Pancreas (tissue), 10 donors: Measurements from ENCODE around the gene SEMA7A. TPM values are rescaled to one million over a fixed set of nuclear protein-coding genes. Genes with fewer than 3 reads are reported as not detected.
"Not testable (repeated sequence)": the region's sequence is repeated elsewhere in the genome, so short reads cannot be mapped to it uniquely, and the experiment has no call there.

Experiments
- ATAC-seq, 4 donors: fragments of 200-7000 bp; cut with Tn5 transposase; one replicate each; pipeline versions ENCODE4 v1.8.0 to v1.9.1; 2020; ENCODE audit warnings: mild to moderate bottlenecking in 4 of 4, moderate library complexity in 4 of 4
- DNase-seq, 6 donors: peaks; one replicate each; pipeline ENCODE4 v3.0.0-alpha.2; 2020
- FAIRE-seq: peaks from 2 replicates; lab custom pipeline; 2012; peaks lifted over from hg19 to GRCh38; lab: Jason Lieb, UNC
- H3K27ac ChIP-seq, 4 donors: fragments of 200-600 bp; sonication (generic); 1 replicate in 3 of 4; 2 replicates in 1 of 4; pipeline versions ENCODE4 v1.5.0 to v1.8.0; 2020
- H3K27me3 ChIP-seq, 4 donors: fragments of 200-600 bp; one replicate each; pipeline ENCODE4 v1.8.0; 2021
- H3K36me3 ChIP-seq, 3 donors: fragments of 200-600 bp; sonication (generic) in 1 of 3; one replicate each; pipeline versions ENCODE4 v1.5.0 to v1.8.0; 2020 to 2021
- H3K4me1 ChIP-seq, 3 donors: fragments of 200-600 bp; one replicate each; pipeline ENCODE4 v1.8.0; 2021
- H3K4me3 ChIP-seq, 4 donors: fragments of 200-600 bp; sonication (generic) in 2 of 4; one replicate each; pipeline versions ENCODE4 v1.5.0 to v1.8.0; 2020 to 2021
- H3K9me3 ChIP-seq, 4 donors: fragments of 200-600 bp; one replicate each; pipeline ENCODE4 v1.8.0; 2021
- WGBS, 2 donors: extraction: QIAGEN DNeasy Blood & Tissue Kit; methylation state at CpG; one replicate each; pipeline ENCODE4 v1.1.7; 2013; 5-methylcytosine and 5-hydroxymethylcytosine counted together
- intact Hi-C, 3 donors: fragments of 100-400 bp; cut with DNase I; formaldehyde crosslinking; loops; one replicate each; pipeline versions ENCODE4 v1.11.1 to v1.14.2; 2022
- polyA plus RNA-seq, 2 donors: library from polyadenylated mRNA; stranded (reverse); fragments of 200-250 nt; gene quantifications; one replicate each; pipeline ENCODE4 v1.2.3, GENCODE V29; 2013
- total RNA-seq, 6 donors: library from RNA; stranded (reverse); fragmentation: NEBNext Ultra II Directional in 4 of 6; extraction: Animal tissue kit (Norgen Biotek cat#: 25700) in 4 of 6; gene quantifications; one replicate each; pipeline versions ENCODE4 v1.2.1 to v1.2.4, GENCODE V29; 2021 to 2023
- TF ChIP-seq, protein P1 (sequence below), 4 donors: fragments of 200-600 bp; sonication (generic) in 3 of 4; IDR thresholded peaks; one replicate each; pipeline versions ENCODE4 v1.5.0 to v1.8.0; 2021; ENCODE audit warnings: antibody characterized with exemption in 4 of 4
- donor health status: healthy with polysubstance abuse.
- donor health status: DM: no; HTN: no; CAD: no; lungs with moderate emphysema.
- donor health status: DM: no; HTN: no; CAD: no.
- donor health status: control.
- donor health status: control.
- donor health status: Bipolar disorder and iron deficiency.
- donor health status: DM: yes; HTN: yes; CAD: no.
- donor health status: DM: no; HTN: no; CAD: no.
- donor health status: DM: no; HTN: no; CAD: no.
- donor health status: DM: yes; HTN: yes; CAD: no.

Gene SEMA7A
- total and polyA plus RNA-seq, 8 donors: 0.37 to 5.6 (median 0.76) TPM

DNA sequence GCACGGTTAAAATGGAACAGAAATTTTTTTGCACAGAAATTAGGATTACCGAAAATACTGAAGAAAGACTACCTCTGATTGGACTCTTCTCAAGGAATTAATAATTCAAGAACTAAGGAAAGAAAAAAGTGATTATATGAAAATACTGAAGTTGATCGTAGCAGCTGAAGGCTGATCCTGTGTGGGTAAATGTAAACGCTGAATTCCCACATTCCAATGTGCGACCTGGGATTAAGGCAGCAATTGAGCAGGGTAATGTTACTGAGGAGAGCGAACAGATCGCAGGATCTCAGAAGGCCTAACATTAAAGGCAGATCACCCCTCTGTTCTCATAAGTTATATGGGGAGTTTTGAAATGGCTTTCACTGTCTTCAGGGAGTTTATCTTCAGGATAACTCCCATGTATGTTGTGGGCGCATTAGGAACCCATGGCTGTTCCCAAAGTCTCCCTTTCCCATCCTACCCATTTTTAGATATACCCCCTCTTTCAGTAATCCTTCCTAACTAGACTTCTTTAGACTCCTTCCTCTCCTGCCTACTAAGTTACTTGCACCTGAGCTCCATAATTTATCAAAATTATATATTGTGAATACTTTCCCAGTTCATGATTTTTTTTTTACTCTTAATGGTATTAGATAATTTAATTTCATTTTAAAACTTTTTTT is 28.2 kb upstream of the SEMA7A start:
- TF ChIP-seq, protein P1, sequence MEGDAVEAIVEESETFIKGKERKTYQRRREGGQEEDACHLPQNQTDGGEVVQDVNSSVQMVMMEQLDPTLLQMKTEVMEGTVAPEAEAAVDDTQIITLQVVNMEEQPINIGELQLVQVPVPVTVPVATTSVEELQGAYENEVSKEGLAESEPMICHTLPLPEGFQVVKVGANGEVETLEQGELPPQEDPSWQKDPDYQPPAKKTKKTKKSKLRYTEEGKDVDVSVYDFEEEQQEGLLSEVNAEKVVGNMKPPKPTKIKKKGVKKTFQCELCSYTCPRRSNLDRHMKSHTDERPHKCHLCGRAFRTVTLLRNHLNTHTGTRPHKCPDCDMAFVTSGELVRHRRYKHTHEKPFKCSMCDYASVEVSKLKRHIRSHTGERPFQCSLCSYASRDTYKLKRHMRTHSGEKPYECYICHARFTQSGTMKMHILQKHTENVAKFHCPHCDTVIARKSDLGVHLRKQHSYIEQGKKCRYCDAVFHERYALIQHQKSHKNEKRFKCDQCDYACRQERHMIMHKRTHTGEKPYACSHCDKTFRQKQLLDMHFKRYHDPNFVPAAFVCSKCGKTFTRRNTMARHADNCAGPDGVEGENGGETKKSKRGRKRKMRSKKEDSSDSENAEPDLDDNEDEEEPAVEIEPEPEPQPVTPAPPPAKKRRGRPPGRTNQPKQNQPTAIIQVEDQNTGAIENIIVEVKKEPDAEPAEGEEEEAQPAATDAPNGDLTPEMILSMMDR (IDR thresholded peaks at IDR 0.05): no peak
- FAIRE-seq: no peak
- no peaks in the 10 kb centered on the region for H3K36me3 ChIP-seq
- WGBS, 2 donors: 14 to 24% methylated on average over 8 of the region's 8 CpGs
- H3K9me3 ChIP-seq: no peaks in the 10 kb centered on the region
- peaks cover 0 to 15% (median 0%) of the 10 kb centered on the region in 3 donors for H3K4me1 ChIP-seq
- no peak for DNase-seq
- peak overlapping the region in 3 of 4 donors; percentile 45 to 91 (median 75) for H3K4me3 ChIP-seq
- ATAC-seq: no peak
- H3K27me3 ChIP-seq: no peaks in the 10 kb centered on the region
- peak overlapping the region in 1 of 4 donors; percentile 68 for H3K27ac ChIP-seq
- intact Hi-C loops: no loop called here

DNA sequence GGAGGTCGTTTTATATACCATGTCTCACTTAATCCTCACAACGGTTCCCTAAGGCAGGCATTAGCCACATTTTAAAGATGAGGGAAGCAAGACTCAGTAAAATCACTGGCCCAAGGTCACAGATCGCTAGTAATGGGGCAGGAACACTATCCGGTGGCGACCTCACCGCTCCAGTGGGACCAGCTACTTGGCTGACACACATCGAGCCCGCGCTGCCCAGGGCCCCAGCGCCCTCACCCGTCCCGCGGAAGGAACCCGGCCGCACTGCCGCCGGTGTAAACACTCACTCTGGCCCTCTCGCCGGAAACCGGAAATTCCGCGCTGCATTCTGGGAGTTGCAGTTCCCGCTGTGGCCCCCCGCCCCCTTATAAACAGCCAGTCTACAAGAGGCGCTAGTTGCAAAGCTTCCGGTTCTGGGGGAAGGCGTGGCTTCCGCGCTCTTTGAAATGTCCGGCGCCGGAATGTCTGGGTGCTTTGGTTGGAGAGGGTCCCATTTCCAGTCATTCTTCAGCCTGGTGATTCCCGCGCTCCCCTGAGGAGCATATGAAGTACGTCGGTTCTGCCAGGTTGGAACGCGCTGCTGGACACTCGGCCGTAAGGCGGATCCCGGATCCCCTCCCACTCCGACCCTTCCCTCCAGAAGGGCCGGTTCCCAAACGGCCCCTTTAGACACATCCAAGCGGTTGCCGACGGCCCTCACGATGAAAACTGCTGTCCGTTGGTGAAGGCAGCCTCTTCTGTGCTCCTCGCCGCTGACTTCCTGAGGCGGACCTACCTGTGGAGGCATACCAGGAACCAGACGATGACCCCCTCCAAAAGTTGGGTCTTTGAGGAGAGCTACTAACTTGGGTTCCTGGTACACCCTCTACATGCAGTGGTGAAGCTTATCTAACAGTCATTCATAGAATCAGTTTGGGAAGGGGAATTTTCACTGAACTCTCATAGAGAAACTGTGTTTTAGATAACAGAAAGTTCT is 27.4 kb upstream of the SEMA7A start, which contains the start of gene UBL7:
Gene UBL7 (minus strand): TSS at position 290 of the 976 bp plus-strand sequence. CDS start 2,293 bp downstream, outside the sequence.
- no peaks in the 10 kb centered on the region for H3K27me3 ChIP-seq
- no peaks in the 10 kb centered on the region for H3K9me3 ChIP-seq
- ATAC-seq: peak; percentile 99 to 100 (median 100)
- H3K4me3 ChIP-seq: peak within 1 kb of the TSS; percentile 40 to 91 (median 60)
- DNase-seq: peak; percentile 94 to 98 (median 96)
- H3K27ac ChIP-seq: peak within 1 kb of the TSS; percentile 8 to 73 (median 42)
- peaks cover 0 to 15% (median 0%) of the 10 kb centered on the region in 3 donors for H3K4me1 ChIP-seq
- TF ChIP-seq, protein P1 (IDR thresholded peaks at IDR 0.05): no peak
- no peak for FAIRE-seq
- intact Hi-C loops: no loop called here
- 0% methylated on average over 54 of the region's 54 CpGs for WGBS, 2 donors
- H3K36me3 ChIP-seq: no peaks in the 10 kb centered on the region

DNA sequence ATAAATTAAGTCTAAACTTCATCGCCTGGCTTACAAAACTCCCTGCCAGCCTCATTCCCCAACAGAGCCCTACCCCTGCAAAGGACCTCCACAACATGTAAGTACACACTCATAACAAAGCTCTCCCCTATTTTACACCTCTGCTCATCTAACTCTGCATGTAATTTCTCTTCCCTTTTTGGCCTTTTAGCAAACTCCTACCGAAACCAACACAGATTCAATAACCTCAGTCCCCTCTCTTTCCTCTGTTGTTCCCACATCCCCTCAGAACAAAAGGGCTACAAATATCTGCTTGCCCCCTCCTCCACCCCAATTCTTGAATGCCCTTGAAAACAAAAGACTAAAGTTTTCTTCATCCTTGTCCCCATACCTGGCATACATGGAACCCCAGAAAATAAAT is 26.5 kb upstream of the SEMA7A start:
- TF ChIP-seq, protein P1 (IDR thresholded peaks at IDR 0.05): no peak
- H3K27ac ChIP-seq: peak overlapping the region in 2 of 4 donors; percentile 8 to 68
- FAIRE-seq: no peak
- intact Hi-C loops: no loop called here
- DNase-seq: no peak
- no peaks in the 10 kb centered on the region for H3K9me3 ChIP-seq
- peak overlapping the region; percentile 40 to 91 (median 60) for H3K4me3 ChIP-seq
- peaks cover 0 to 15% (median 0%) of the 10 kb centered on the region in 3 donors for H3K4me1 ChIP-seq
- WGBS, 2 donors: 44 to 49% methylated on average over 2 of the region's 2 CpGs
- H3K27me3 ChIP-seq: no peaks in the 10 kb centered on the region
- peaks cover 0 to 4% (median 0%) of the 10 kb centered on the region in 3 donors for H3K36me3 ChIP-seq
- no peak for ATAC-seq

DNA sequence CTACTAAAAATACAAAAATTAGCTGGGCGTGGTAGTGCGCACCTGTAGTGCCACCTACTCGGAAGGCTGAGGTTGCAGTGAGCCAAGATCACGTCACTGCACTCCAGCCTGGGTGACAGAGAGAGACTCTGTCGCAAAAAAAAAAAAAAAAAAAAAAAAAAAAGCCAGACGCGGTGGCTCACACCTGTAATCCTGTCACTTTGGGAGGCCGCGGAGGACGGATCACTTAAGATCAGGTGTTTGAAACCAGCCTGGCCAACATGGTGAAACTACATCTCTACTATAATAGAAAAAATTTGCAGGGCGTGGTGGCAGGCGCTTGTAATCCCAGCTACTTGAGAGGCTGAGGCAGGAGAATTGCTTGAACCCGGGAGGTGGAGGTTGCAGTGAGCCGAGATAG is 26.0 kb upstream of the SEMA7A start:
- ATAC-seq, H3K36me3 ChIP-seq, FAIRE-seq, H3K27me3 ChIP-seq, H3K27ac ChIP-seq, DNase-seq, intact Hi-C loops, H3K9me3 ChIP-seq, H3K4me3 ChIP-seq: not testable (repeated sequence)
- H3K4me1 ChIP-seq: peaks cover 0 to 15% (median 0%) of the 10 kb centered on the region in 3 donors
- 91% methylated on average over 14 of the region's 14 CpGs for WGBS, 2 donors

DNA sequence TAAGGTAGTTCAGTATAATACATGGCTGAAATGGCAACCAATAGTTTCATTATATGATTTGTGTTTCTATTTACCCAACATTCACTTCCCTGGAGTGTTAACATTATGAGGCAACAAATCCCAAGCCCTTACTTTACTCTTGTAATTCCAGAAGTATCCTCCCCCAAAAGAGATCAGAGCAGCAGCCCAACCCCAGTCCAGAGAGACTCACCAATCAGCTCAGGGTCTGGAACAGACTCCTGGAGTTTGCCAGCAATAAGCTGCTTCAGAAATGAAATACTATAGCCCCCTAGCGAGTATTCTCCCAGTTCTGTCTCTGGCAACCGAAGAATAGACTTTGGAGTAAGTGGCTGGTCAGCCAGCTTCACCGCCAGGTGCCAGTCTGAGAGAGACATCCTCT is 24.7 kb upstream of the SEMA7A start:
- no peak for FAIRE-seq
- TF ChIP-seq, protein P1 (IDR thresholded peaks at IDR 0.05): no peak
- intact Hi-C loops: no loop called here
- DNase-seq: no peak
- Histone ChIP-seq H3K27ac (no peak overlapping the region), H3K4me1 (peaks cover 0 to 15% (median 0%) of the 10 kb centered on the region in 3 donors), H3K36me3 (peaks cover 0 to 6% (median 0%) of the 10 kb centered on the region in 3 donors), H3K9me3 (no peaks in the 10 kb centered on the region), H3K4me3 (no peak overlapping the region), H3K27me3 (no peaks in the 10 kb centered on the region)
- ATAC-seq: no peak
- WGBS, 2 donors: 88% methylated on average over 3 of the region's 3 CpGs

DNA sequence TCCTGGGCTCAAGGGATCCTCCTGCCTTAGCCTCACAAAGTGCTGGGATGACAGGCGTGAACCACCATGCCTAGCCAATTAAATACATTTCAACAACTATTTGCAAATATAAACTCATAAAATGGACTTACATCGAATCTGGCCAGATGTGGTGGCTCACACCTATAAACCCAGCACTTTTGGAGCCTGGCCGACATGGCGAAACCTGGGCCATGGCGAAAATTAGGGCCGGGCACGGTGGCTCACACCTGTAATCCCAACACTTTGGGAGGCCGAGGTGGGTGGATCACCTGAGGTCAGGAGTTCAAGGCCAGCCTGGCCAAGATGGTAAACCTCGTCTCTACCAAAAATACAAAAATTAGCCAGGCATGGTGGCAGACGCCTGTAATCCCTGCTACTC is 23.3 kb upstream of the SEMA7A start:
- not testable (repeated sequence) for FAIRE-seq
- peaks cover 0 to 10% (median 0%) of the 10 kb centered on the region in 3 donors for H3K36me3 ChIP-seq

More for the DNA sequence above, 23.3 kb upstream of the SEMA7A start:
- H3K9me3 ChIP-seq, DNase-seq, H3K27me3 ChIP-seq, ATAC-seq, H3K4me3 ChIP-seq, H3K4me1 ChIP-seq, intact Hi-C loops, H3K27ac ChIP-seq: not testable (repeated sequence)
- 91 to 94% methylated on average over 10 of the region's 10 CpGs for WGBS, 2 donors
